HEK293T (cell line): ENCODE data around the gene TP53I11.

Experiments used
- BHLHE40 ChIP-seq: fragments of 450-650 bp; IDR thresholded peaks from 2 replicates; pipeline ENCODE4 v1.6.1; 2016; ENCODE audit warnings: mild to moderate bottlenecking, moderate library complexity, borderline replicate concordance
- L3MBTL2 ChIP-seq: fragments of 450-650 bp; conservative IDR thresholded peaks from 2 replicates; pipeline ENCODE4 v1.6.1; 2016; ENCODE audit warnings: mild to moderate bottlenecking
- LEF1 ChIP-seq: fragments of 450-650 bp; IDR thresholded peaks from 2 replicates; pipeline ENCODE4 v1.6.1; 2017; ENCODE audit warnings: mild to moderate bottlenecking, borderline replicate concordance
- SUZ12 ChIP-seq: fragments of 450-650 bp; IDR thresholded peaks from 2 replicates; pipeline ENCODE4 v1.6.1; 2016; ENCODE audit warnings: mild to moderate bottlenecking

DNA sequence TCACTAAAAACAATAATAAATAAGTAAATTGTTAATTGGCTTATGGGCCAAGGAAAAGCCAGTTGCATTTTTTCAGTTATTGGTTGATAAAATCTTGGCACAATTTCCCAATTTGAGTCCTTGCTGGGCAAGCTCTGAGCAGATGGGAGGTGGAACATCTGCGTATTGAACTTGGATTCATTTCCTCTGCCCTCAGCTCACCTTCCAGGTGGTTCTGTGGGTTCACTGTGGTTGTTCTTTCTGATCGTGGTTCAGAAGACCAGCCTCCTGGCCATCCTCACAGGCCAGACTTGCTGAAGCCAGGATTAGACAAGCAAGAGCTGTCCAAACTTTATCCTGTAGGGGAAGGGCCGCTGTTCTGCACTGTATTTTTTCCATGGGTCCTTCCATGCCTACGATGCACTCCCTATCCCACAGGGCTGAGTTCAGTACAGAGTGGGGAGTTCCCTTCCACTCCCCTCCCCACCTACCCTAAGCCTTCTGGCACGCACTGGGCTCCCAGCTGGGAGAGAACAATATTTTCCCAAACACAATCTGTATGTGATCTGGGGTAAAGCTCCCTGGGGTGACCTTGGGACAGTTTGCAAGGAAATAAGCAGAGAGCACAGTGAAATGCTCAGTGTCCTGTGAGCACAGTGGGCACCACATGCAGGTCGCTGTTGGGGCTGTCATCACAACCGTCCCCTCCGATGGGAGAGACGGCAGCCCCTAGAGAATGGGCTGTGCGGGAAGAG is 43.5 kb upstream of the TP53I11 start:
- TF ChIP-seq SUZ12: no peak
- TF ChIP-seq L3MBTL2: no peak
- TF ChIP-seq BHLHE40: no peak
- TF ChIP-seq LEF1: no peak
